Gastrocnemius medialis (tissue), 4 donors: ENCODE data around the gene HDAC7. TPM values are rescaled to one million over a fixed set of nuclear protein-coding genes. Genes with fewer than 3 reads are reported as not detected.

Experiments used
- ATAC-seq, 2 donors: fragments of 150-250 bp; one replicate each; pipeline ENCODE4 v1.9.1; 2016
- DNase-seq, 2 donors: peaks; one replicate each; pipeline ENCODE4 v3.0.0-alpha.2; 2019
- H3K27ac ChIP-seq, 4 donors: fragments of 200-600 bp; sonication (generic); 1 replicate in 1 of 4; 2 replicates in 3 of 4; pipeline ENCODE4 v1.5.1; 2016 to 2018; ENCODE audit warnings: mild to moderate bottlenecking in 2 of 4, moderate library complexity in 1 of 4
- H3K27me3 ChIP-seq, 3 donors: fragments of 200-600 bp; sonication (generic) in 2 of 3; 1 replicate in 1 of 3; 2 replicates in 2 of 3; pipeline versions ENCODE4 v1.5.1 to v1.6.0; 2016 to 2019; ENCODE audit warnings: mild to moderate bottlenecking in 1 of 3, moderate library complexity in 1 of 3
- H3K36me3 ChIP-seq, 2 donors: fragments of 200-600 bp; sonication (generic) in 1 of 2; one replicate each; pipeline ENCODE4 v1.5.1; 2017 to 2018
- H3K4me1 ChIP-seq, 2 donors: fragments of 200-600 bp; sonication (generic) in 1 of 2; one replicate each; pipeline ENCODE4 v1.5.1; 2016 to 2017; ENCODE audit warnings: mild to moderate bottlenecking in 2 of 2
- H3K4me3 ChIP-seq, 4 donors: fragments of 200-600 bp; sonication (generic) in 3 of 4; 1 replicate in 1 of 4; 2 replicates in 3 of 4; pipeline ENCODE4 v1.5.1; 2016 to 2019; ENCODE audit warnings: mild to moderate bottlenecking in 2 of 4
- H3K9me3 ChIP-seq, 3 donors: fragments of 200-600 bp; sonication (generic) in 2 of 3; 1 replicate in 1 of 3; 2 replicates in 2 of 3; pipeline ENCODE4 v1.5.1; 2016 to 2019
- CTCF ChIP-seq, 5 experiments: fragments of 450-650 bp in 3 of 5; fragments of 200-600 bp in 2 of 5; sonication (generic) in 2 of 5; IDR thresholded peaks in 4 of 5; conservative IDR thresholded peaks in 1 of 5; 1 replicate in 4 of 5; 2 replicates in 1 of 5; pipeline ENCODE4 v1.5.1; 2016 to 2019; ENCODE audit warnings: antibody characterized with exemption in 5 of 5, mild to moderate bottlenecking in 3 of 5, moderate library complexity in 3 of 5
- POLR2A ChIP-seq, 2 donors: fragments of 450-650 bp; IDR thresholded peaks; one replicate each; pipeline ENCODE4 v1.6.1; 2017; ENCODE audit warnings: antibody characterized with exemption in 2 of 2, mild to moderate bottlenecking in 2 of 2, moderate library complexity in 2 of 2
- in situ Hi-C, 4 donors: fragments of 200-750 bp; cut with MboI; loops; one replicate each; pipeline versions ENCODE4 v1.15.0 to v1.8.0; 2017; ENCODE audit warnings: low sequenced_read_pairs in 4 of 4
- intact Hi-C: fragments of 100-400 bp; cut with DNase I; formaldehyde crosslinking; loops from one replicate; pipeline ENCODE4 v1.15.1; 2023; ENCODE audit warnings: low total_unique reads
- total RNA-seq, 4 donors: library from RNA; depleted of rRNA; stranded (reverse); fragments of >200 nt; gene quantifications; one replicate each; pipeline versions ENCODE4 v1.1.0 to v1.2.3, GENCODE V29; 2016

The HDAC7 gene
- total RNA-seq, 4 donors from 2014 or later: 12.2 to 27.1 (median 17.0) TPM

GRCh38 chr12:47789712-47790489 is 29.8 kb downstream of the HDAC7 start:
- DNase-seq (no peak), ATAC-seq (no peak)
- intact Hi-C loops: no loop called here
- Histone ChIP-seq H3K4me1 (peaks cover 13 to 21% of the 10 kb centered on the region in 2 donors), H3K27ac (no peak overlapping the region), H3K4me3 (no peak overlapping the region), H3K27me3 (no peaks in the 10 kb centered on the region), H3K9me3 (no peaks in the 10 kb centered on the region), H3K36me3 (peaks cover 0 to 94% of the 10 kb centered on the region in 2 donors)
- TF ChIP-seq CTCF (IDR thresholded peaks at IDR 0.05 in 4 of 5, conservative IDR thresholded peaks at IDR 0.05 in 1 of 5): no peak
- no peak for TF ChIP-seq POLR2A (IDR thresholded peaks at IDR 0.05)
- in situ Hi-C loops: loop anchor here in 2 of 4 donors (5.0 to 10.0 kb wide), 2 partner anchors 45 to 47 kb away; no protein-coding TSS in a partner anchor

GRCh38 chr12:47789141-47789540 is 30.6 kb downstream of the HDAC7 start:
- Histone ChIP-seq H3K4me3 (no peak overlapping the region), H3K4me1 (peaks cover 13 to 17% of the 10 kb centered on the region in 2 donors), H3K36me3 (peaks cover 0 to 94% of the 10 kb centered on the region in 2 donors), H3K9me3 (no peaks in the 10 kb centered on the region), H3K27me3 (no peaks in the 10 kb centered on the region), H3K27ac (no peak overlapping the region)
- in situ Hi-C loops: loop anchor here in 2 of 4 donors (5.0 to 10.0 kb wide), 2 partner anchors 46 to 48 kb away; no protein-coding TSS in a partner anchor
- DNase-seq (no peak), ATAC-seq (no peak)
- intact Hi-C loops: no loop called here
- TF ChIP-seq POLR2A (IDR thresholded peaks at IDR 0.05) (no peak), CTCF (IDR thresholded peaks at IDR 0.05 in 4 of 5, conservative IDR thresholded peaks at IDR 0.05 in 1 of 5) (no peak)

GRCh38 chr12:47787596-47788319 is 31.9 kb downstream of the HDAC7 start:
- in situ Hi-C loops: loop anchor here in 2 of 4 donors (5.0 to 10.0 kb wide), 2 partner anchors 47 to 50 kb away; no protein-coding TSS in a partner anchor
- TF ChIP-seq CTCF (IDR thresholded peaks at IDR 0.05 in 4 of 5, conservative IDR thresholded peaks at IDR 0.05 in 1 of 5): no peak
- TF ChIP-seq POLR2A (IDR thresholded peaks at IDR 0.05): no peak
- Histone ChIP-seq H3K4me3 (no peak overlapping the region), H3K27ac (no peak overlapping the region), H3K4me1 (peaks cover 2 to 6% of the 10 kb centered on the region in 2 donors), H3K27me3 (no peaks in the 10 kb centered on the region), H3K9me3 (no peaks in the 10 kb centered on the region), H3K36me3 (peaks cover 0 to 98% of the 10 kb centered on the region in 2 donors)
- intact Hi-C loops: no loop called here
- no peak for DNase-seq
- no peak for ATAC-seq

DNA sequence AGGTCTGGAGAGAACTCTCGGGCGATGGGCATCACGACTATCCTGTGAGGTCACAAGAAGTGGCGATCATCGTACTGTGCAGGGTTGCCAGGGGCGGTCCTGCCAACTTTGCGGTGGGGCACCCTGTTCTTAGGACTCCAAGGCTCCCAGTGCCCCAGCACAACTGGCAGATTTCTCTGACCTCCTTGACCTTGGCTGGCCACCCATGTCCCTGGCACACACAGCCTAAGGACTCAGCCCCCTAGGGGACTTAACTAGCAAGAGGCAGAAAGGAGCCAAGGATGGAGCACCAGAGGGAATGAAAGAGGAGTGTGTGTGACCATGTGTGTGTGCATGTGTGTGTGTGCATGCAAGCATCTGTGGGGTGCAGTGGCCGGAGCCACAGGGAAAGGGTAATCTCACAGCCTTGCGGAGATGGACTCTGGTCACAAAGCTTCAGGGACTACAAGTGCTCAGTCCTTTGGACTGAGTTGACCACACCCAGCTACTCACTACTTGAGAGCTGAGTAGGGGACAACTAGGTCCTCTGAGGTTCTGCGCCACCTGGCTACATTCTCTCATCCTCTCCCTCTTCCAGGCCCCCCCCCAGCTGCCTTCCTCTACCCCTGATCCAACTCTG is 32.9 kb downstream of the HDAC7 start:
- Histone ChIP-seq H3K9me3 (no peaks in the 10 kb centered on the region), H3K36me3 (peaks cover 0 to 100% of the 10 kb centered on the region in 2 donors), H3K4me1 (no peaks in the 10 kb centered on the region), H3K27ac (peak overlapping the region in 1 of 4 donors; percentile 26), H3K27me3 (no peaks in the 10 kb centered on the region), H3K4me3 (no peak overlapping the region)
- no peak for ATAC-seq
- in situ Hi-C loops (loop anchor here in 2 of 4 donors (5.0 to 10.0 kb wide), 2 partner anchors 48 to 51 kb away; no protein-coding TSS in a partner anchor), intact Hi-C loops (no loop called here)
- DNase-seq: no peak
- no peak for TF ChIP-seq CTCF (IDR thresholded peaks at IDR 0.05 in 4 of 5, conservative IDR thresholded peaks at IDR 0.05 in 1 of 5)
- TF ChIP-seq POLR2A (IDR thresholded peaks at IDR 0.05): no peak
